Measurements from ENCODE around the gene ARHGAP8. TPM values are rescaled to one million over a fixed set of nuclear protein-coding genes. Genes with fewer than 3 reads are reported as not detected.

The ARHGAP8 gene
- total RNA-seq, 2 experiments from 2014 or later: 2.2 to 2.9 TPM

DNA sequence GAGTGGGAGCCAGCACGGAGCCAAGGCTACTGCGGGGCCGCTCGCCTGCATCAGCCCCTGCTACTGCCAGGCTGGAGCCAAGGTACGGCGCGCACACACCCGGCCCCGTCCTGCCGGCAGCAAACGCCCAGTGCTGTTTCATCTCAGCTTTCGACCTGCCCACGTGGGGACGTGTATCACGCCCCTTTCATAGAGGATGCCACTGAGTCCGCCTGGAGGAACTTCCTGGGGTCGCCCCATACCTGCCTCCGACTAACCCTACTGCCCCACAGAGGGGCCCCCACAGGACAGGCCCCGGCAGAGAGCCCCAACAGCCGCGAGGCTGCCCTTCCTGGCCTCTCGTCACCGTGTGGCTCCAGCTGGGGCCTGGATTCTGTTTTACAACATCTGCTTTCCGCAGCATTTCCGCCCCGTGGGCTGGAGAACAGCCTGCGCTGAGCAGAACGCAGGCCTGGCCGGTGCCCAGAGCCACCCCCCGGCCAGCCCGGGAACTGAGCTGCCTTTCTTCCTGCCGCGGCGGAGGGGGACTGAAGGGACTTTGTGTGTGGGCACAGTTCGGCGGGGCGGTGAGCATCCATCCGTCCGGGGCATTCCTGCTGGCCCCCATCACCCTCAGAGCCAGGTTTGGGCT, 22.9 kb upstream of the ARHGAP8 start:
- peak; percentile 72 for ATAC-seq (ENCODE audit: low read depth)
- POLR2A ChIA-PET: interaction anchor here (1.0 kb wide), 2 partner anchors 21 to 27 kb away, joined by 3 to 4 read pairs; partner anchors contain the start of gene PRR5
- peaks cover 2% of the 10 kb centered on the region for H3K9me3 Mint-ChIP-seq
- H3K4me3 Mint-ChIP-seq: peak overlapping the region; percentile 44
- H3K27me3 Mint-ChIP-seq: no peaks in the 10 kb centered on the region
- H3K36me3 Mint-ChIP-seq: peaks cover 4% of the 10 kb centered on the region
- peaks cover 10% of the 10 kb centered on the region for H3K4me1 Mint-ChIP-seq
- DNase-seq: peak; percentile 56
- peak overlapping the region; percentile 49 for H3K27ac Mint-ChIP-seq

DNA sequence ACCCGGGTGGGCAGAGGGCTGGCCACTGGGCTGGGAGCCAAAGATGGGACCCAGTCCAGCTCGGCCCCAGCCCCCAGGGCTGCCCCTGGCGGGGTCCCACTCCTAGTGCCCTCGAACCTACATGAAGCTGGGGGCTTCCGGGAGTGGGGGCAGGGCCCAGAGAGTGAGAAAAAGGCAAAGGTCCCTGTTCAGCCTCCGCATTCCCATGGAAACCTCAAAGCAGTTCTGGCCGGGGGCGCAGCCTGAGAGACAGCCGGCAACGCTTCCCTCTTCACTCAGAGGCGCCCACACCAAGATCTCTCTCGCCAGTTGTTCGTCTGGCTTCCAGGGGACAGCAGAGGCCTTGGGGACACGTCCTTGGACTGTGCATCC, 22.4 kb upstream of the ARHGAP8 start:
- DNase-seq: peak; percentile 32
- Mint-ChIP-seq H3K27ac (no peak overlapping the region), H3K4me1 (peaks cover 10% of the 10 kb centered on the region), H3K4me3 (no peak overlapping the region), H3K27me3 (no peaks in the 10 kb centered on the region), H3K9me3 (peaks cover 2% of the 10 kb centered on the region), H3K36me3 (peaks cover 4% of the 10 kb centered on the region)
- POLR2A ChIA-PET: interaction anchor here (1.0 kb wide), 2 partner anchors 22 to 27 kb away, joined by 3 to 4 read pairs; partner anchors contain the start of gene PRR5
- no peak for ATAC-seq (ENCODE audit: low read depth)

GRCh38 chr22:44730490-44731356, 21.7 kb upstream of the ARHGAP8 start:
- peaks cover 11% of the 10 kb centered on the region for H3K4me1 Mint-ChIP-seq
- H3K4me3 Mint-ChIP-seq: no peak overlapping the region
- H3K36me3 Mint-ChIP-seq: peaks cover 4% of the 10 kb centered on the region
- DNase-seq (no peak), ATAC-seq (ENCODE audit: low read depth) (no peak)
- POLR2A ChIA-PET: interaction anchor here (1.0 kb wide), 1 partner anchor 22 kb away, joined by 4 read pairs; no protein-coding TSS in a partner anchor
- peaks cover 2% of the 10 kb centered on the region for H3K9me3 Mint-ChIP-seq
- no peaks in the 10 kb centered on the region for H3K27me3 Mint-ChIP-seq
- no peak overlapping the region for H3K27ac Mint-ChIP-seq

GRCh38 chr22:44731357-44731970, 20.9 kb upstream of the ARHGAP8 start:
- H3K4me3 Mint-ChIP-seq: no peak overlapping the region
- H3K36me3 Mint-ChIP-seq: peaks cover 4% of the 10 kb centered on the region
- H3K27me3 Mint-ChIP-seq: no peaks in the 10 kb centered on the region
- H3K27ac Mint-ChIP-seq: no peak overlapping the region
- DNase-seq (peak; percentile 27), ATAC-seq (ENCODE audit: low read depth) (no peak)
- POLR2A ChIA-PET: no interaction called here
- peaks cover 14% of the 10 kb centered on the region for H3K4me1 Mint-ChIP-seq
- H3K9me3 Mint-ChIP-seq: peaks cover 2% of the 10 kb centered on the region

DNA sequence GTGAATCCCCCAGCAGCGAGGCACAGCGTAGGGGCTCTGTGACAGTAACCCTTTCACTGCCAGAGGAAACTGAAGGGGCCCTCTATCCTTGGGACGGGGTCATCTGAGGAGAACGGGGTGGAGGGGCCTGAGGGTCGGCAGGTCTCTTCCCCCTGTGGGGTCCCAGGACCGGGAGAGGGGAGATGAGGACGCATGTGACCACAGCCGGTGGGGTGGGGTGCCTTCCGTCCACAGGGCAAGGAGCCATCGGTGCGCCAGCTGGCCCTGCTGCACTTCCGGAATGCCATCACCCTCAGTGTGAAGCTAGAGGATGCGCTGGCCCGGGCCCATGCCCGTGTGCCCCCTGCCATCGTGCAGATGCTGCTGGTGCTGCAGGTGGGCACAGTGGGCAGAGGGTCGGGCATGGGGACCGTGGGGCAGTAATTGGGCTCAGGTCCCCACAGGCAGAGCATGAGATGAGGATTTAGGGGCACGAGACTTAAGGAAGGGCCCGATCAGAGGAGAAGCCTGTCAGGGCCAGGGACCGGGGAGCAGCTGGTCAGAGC, 20.3 kb upstream of the ARHGAP8 start:
- H3K4me1 Mint-ChIP-seq: peaks cover 14% of the 10 kb centered on the region
- H3K36me3 Mint-ChIP-seq: peaks cover 4% of the 10 kb centered on the region
- H3K27ac Mint-ChIP-seq: no peak overlapping the region
- no peak for ATAC-seq (ENCODE audit: low read depth)
- no peak overlapping the region for H3K4me3 Mint-ChIP-seq
- POLR2A ChIA-PET: no interaction called here
- H3K27me3 Mint-ChIP-seq: no peaks in the 10 kb centered on the region
- H3K9me3 Mint-ChIP-seq: peaks cover 2% of the 10 kb centered on the region
- no peak for DNase-seq

DNA sequence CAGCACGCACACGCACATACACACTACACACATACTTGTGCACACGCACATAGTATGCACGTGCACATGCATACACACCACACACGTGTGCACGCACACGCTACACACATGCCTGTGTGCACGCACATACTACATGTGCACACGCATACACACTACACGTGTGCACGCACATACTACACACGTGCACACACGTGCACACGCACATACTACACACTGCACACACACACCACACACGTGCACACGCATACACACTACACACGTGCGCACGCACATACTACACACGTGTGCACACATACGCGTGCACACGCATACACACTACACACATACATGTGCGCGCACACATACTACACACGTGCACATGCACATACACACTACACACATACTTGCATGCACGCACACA, 19.7 kb upstream of the ARHGAP8 start:
- ATAC-seq (ENCODE audit: low read depth) (no peak), DNase-seq (no peak)
- H3K4me3 Mint-ChIP-seq: no peak overlapping the region
- H3K27me3 Mint-ChIP-seq: no peaks in the 10 kb centered on the region
- H3K27ac Mint-ChIP-seq: no peak overlapping the region
- peaks cover 2% of the 10 kb centered on the region for H3K9me3 Mint-ChIP-seq
- peaks cover 2% of the 10 kb centered on the region for H3K36me3 Mint-ChIP-seq
- POLR2A ChIA-PET: no interaction called here
- H3K4me1 Mint-ChIP-seq: peaks cover 14% of the 10 kb centered on the region

- peaks cover 2% of the 10 kb centered on the region for H3K9me3 Mint-ChIP-seq
- POLR2A ChIA-PET: no interaction called here
- DNase-seq: peak; percentile 26
- ATAC-seq (ENCODE audit: low read depth): no peak
- peaks cover 12% of the 10 kb centered on the region for H3K4me1 Mint-ChIP-seq
- H3K36me3 Mint-ChIP-seq: peaks cover 2% of the 10 kb centered on the region
- no peak overlapping the region for H3K27ac Mint-ChIP-seq
- no peaks in the 10 kb centered on the region for H3K27me3 Mint-ChIP-seq
- no peak overlapping the region for H3K4me3 Mint-ChIP-seq
These were observed 18.8 kb upstream of the ARHGAP8 start for GRCh38 chr22:44733426-44734106.

DNA sequence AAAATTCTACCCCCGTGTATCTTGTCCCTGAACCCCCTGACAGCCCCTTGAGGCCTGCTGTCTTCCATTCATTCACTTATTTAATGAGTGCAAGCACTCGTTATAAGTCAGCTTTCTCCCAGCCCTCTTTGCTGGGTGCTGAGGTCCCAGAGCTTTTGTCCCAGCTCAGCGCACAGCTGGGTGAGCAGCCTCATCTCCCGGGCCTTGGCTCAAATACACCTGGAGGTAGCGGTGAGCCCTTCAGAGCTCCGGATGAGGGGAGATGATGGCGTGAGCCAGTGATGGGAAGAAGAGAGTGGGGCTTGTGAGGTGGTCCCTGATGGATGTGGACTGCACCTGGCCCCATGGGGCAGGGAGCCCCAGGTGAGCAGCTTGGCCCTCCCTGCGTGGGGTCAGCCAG, 18.1 kb upstream of the ARHGAP8 start:
- no peaks in the 10 kb centered on the region for H3K27me3 Mint-ChIP-seq
- POLR2A ChIA-PET: no interaction called here
- H3K27ac Mint-ChIP-seq: no peak overlapping the region
- no peak for DNase-seq
- peaks cover 2% of the 10 kb centered on the region for H3K9me3 Mint-ChIP-seq
- no peak overlapping the region for H3K4me3 Mint-ChIP-seq
- ATAC-seq (ENCODE audit: low read depth): no peak
- peaks cover 9% of the 10 kb centered on the region for H3K4me1 Mint-ChIP-seq
- H3K36me3 Mint-ChIP-seq: peaks cover 2% of the 10 kb centered on the region

- Mint-ChIP-seq H3K27ac (no peak overlapping the region), H3K36me3 (peaks cover 2% of the 10 kb centered on the region), H3K4me3 (no peak overlapping the region), H3K9me3 (peaks cover 2% of the 10 kb centered on the region), H3K4me1 (peaks cover 4% of the 10 kb centered on the region), H3K27me3 (no peaks in the 10 kb centered on the region)
- POLR2A ChIA-PET: interaction anchor here (0.5 kb wide), 1 partner anchor 26 kb away, joined by 3 read pairs; no protein-coding TSS in a partner anchor
- no peak for DNase-seq
- ATAC-seq (ENCODE audit: low read depth): no peak
These were observed 17.4 kb upstream of the ARHGAP8 start for GRCh38 chr22:44734801-44735517.

DNA sequence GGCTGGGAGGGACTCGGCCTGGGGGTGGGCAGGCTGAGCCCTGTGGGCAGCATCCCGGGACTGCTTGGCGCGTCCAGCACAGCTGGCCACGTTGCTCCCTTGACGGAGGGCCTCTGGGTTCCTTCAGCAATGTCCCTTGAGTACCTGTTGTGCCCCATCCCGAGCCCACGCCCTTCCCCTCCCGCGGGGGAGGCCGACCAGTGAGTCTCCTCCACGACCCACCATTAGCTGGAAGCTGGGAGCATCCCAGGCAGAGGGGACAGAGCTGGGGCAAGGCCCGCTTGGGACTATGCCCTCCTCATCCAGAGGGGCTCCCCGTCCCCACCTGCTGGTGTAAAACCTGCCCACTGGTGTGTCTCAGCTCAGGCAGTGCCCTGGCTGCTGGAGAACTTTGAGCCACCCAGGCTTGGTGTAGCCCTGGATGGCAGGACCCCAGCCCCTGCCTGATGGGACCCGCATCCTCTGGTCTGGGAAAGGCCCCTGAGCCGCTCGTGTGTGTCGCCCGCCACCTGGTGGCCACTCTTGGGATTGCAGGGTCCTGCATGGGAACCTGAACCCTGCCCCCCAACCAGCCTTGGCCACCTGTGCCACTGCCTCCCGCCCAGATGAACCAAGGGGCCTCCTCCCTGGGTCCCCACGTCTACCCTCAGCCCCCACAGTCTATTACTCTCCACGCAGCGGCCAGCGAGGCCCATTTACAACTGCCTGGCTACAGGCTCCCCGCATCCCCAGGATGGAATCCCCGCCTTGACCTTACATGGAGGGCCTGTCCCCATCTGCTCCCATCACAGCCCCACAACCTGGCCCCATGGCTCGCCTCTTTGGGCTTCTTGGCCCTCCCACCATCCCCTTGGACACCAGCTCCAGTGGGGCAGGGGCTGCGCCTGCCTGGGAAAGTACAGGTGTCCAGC, 16.6 kb upstream of the ARHGAP8 start:
- ATAC-seq (ENCODE audit: low read depth) (peak; percentile 57), DNase-seq (peak; percentile 90)
- peaks cover 4% of the 10 kb centered on the region for H3K4me1 Mint-ChIP-seq
- peaks cover 2% of the 10 kb centered on the region for H3K36me3 Mint-ChIP-seq
- H3K4me3 Mint-ChIP-seq: no peak overlapping the region
- no peaks in the 10 kb centered on the region for H3K27me3 Mint-ChIP-seq
- H3K9me3 Mint-ChIP-seq: peaks cover 2% of the 10 kb centered on the region
- POLR2A ChIA-PET: interaction anchor here (0.5 kb wide), 1 partner anchor 27 kb away, joined by 3 read pairs; no protein-coding TSS in a partner anchor
- peak overlapping the region; percentile 66 for H3K27ac Mint-ChIP-seq

GRCh38 chr22:44736581-44737405, 15.6 kb upstream of the ARHGAP8 start:
- peaks cover 4% of the 10 kb centered on the region for H3K4me1 Mint-ChIP-seq
- H3K27ac Mint-ChIP-seq: no peak overlapping the region
- H3K36me3 Mint-ChIP-seq: peaks cover 2% of the 10 kb centered on the region
- POLR2A ChIA-PET: no interaction called here
- H3K27me3 Mint-ChIP-seq: no peaks in the 10 kb centered on the region
- H3K9me3 Mint-ChIP-seq: peaks cover 2% of the 10 kb centered on the region
- no peak overlapping the region for H3K4me3 Mint-ChIP-seq
- ATAC-seq (ENCODE audit: low read depth): no peak
- no peak for DNase-seq
